ENCODE results near the gene CAPN11. TPM values are rescaled to one million over a fixed set of nuclear protein-coding genes. Genes with fewer than 3 reads are reported as not detected.
A peak's percentile ranks its signal among the peaks of the same experiment; 100 is the strongest.

CAPN11 gene
- total RNA-seq, 2 experiments from 2014 or later: not detected

GRCh38 chr6:44219053-44219814, 60.6 kb downstream of the CAPN11 start:
- Mint-ChIP-seq H3K9me3 (ENCODE audit: low read depth) (no peaks in the 10 kb centered on the region), H3K27me3 (peaks cover 12% of the 10 kb centered on the region), H3K27ac (no peak overlapping the region), H3K36me3 (no peaks in the 10 kb centered on the region), H3K4me3 (no peak overlapping the region), H3K4me1 (peaks cover 23% of the 10 kb centered on the region)
- no peak for DNase-seq
- no peak for ATAC-seq
- CTCF ChIA-PET: interaction anchor here (1.1 to 1.8 kb wide), 4 partner anchors 15 to 38 kb away, joined by 3 to 6 read pairs (median 5); partner anchors contain the start of gene SLC35B2

GRCh38 chr6:44219815-44220784, 61.5 kb downstream of the CAPN11 start:
- no peak for DNase-seq
- H3K4me1 Mint-ChIP-seq: peaks cover 31% of the 10 kb centered on the region
- CTCF ChIA-PET: interaction anchor here (1.1 to 6.8 kb wide), 6 partner anchors 8 to 39 kb away, joined by 3 to 88 read pairs (median 5); partner anchors contain the start of gene SLC35B2
- H3K27me3 Mint-ChIP-seq: peaks cover 11% of the 10 kb centered on the region
- H3K36me3 Mint-ChIP-seq: no peaks in the 10 kb centered on the region
- no peaks in the 10 kb centered on the region for H3K9me3 Mint-ChIP-seq (ENCODE audit: low read depth)
- H3K4me3 Mint-ChIP-seq: no peak overlapping the region
- H3K27ac Mint-ChIP-seq: no peak overlapping the region
- no peak for ATAC-seq

- no peak for DNase-seq
- Mint-ChIP-seq H3K36me3 (no peaks in the 10 kb centered on the region), H3K9me3 (ENCODE audit: low read depth) (no peaks in the 10 kb centered on the region), H3K27ac (peak overlapping the region; percentile 3), H3K4me1 (peaks cover 36% of the 10 kb centered on the region), H3K4me3 (no peak overlapping the region), H3K27me3 (peaks cover 11% of the 10 kb centered on the region)
- CTCF ChIA-PET: interaction anchor here (0.6 to 6.8 kb wide), 14 partner anchors 8 to 82 kb away, joined by 3 to 88 read pairs (median 4); partner anchors contain the start of gene HSP90AB1
- no peak for ATAC-seq
Measured at GRCh38 chr6:44220913-44221290, 62.3 kb downstream of the CAPN11 start.

GRCh38 chr6:44221291-44221960, 62.8 kb downstream of the CAPN11 start:
- CTCF ChIA-PET: interaction anchor here (0.6 to 6.8 kb wide), 17 partner anchors 9 to 123 kb away, joined by 3 to 88 read pairs (median 3); partner anchors contain the start of genes HSP90AB1 and TMEM151B
- H3K36me3 Mint-ChIP-seq: no peaks in the 10 kb centered on the region
- H3K4me1 Mint-ChIP-seq: peaks cover 37% of the 10 kb centered on the region
- peak; percentile 64 for ATAC-seq
- H3K9me3 Mint-ChIP-seq (ENCODE audit: low read depth): no peaks in the 10 kb centered on the region
- H3K27ac Mint-ChIP-seq: peak overlapping the region; percentile 3
- no peak overlapping the region for H3K4me3 Mint-ChIP-seq
- DNase-seq: peak; percentile 85
- H3K27me3 Mint-ChIP-seq: peaks cover 11% of the 10 kb centered on the region

- no peaks in the 10 kb centered on the region for H3K9me3 Mint-ChIP-seq (ENCODE audit: low read depth)
- no peak for ATAC-seq
- H3K27ac Mint-ChIP-seq: no peak overlapping the region
- no peak for DNase-seq
- no peaks in the 10 kb centered on the region for H3K36me3 Mint-ChIP-seq
- no peak overlapping the region for H3K4me3 Mint-ChIP-seq
- peaks cover 11% of the 10 kb centered on the region for H3K27me3 Mint-ChIP-seq
- peaks cover 37% of the 10 kb centered on the region for H3K4me1 Mint-ChIP-seq
- CTCF ChIA-PET: interaction anchor here (0.6 to 6.8 kb wide), 9 partner anchors 9 to 123 kb away, joined by 3 to 88 read pairs (median 4); partner anchors contain the start of genes HSP90AB1 and TMEM151B
Measured at GRCh38 chr6:44221961-44222335, 63.3 kb downstream of the CAPN11 start.

GRCh38 chr6:44222486-44223318, 64.1 kb downstream of the CAPN11 start:
- DNase-seq (no peak), ATAC-seq (no peak)
- Mint-ChIP-seq H3K36me3 (no peaks in the 10 kb centered on the region), H3K4me3 (peak overlapping the region; percentile 77), H3K27ac (peak overlapping the region; percentile 56), H3K9me3 (ENCODE audit: low read depth) (no peaks in the 10 kb centered on the region), H3K27me3 (peaks cover 7% of the 10 kb centered on the region), H3K4me1 (peaks cover 37% of the 10 kb centered on the region)
- CTCF ChIA-PET: interaction anchor here (0.9 to 6.8 kb wide), 8 partner anchors 9 to 124 kb away, joined by 3 to 88 read pairs (median 4); partner anchors contain the start of genes HSP90AB1 and SLC35B2

- DNase-seq (peak; percentile 88), ATAC-seq (peak; percentile 84)
- H3K27me3 Mint-ChIP-seq: peaks cover 2% of the 10 kb centered on the region
- H3K27ac Mint-ChIP-seq: peak within 1 kb of the TSS; percentile 71
- H3K4me3 Mint-ChIP-seq: peak within 1 kb of the TSS; percentile 77
- no peaks in the 10 kb centered on the region for H3K36me3 Mint-ChIP-seq
- peaks cover 37% of the 10 kb centered on the region for H3K4me1 Mint-ChIP-seq
- CTCF ChIA-PET: interaction anchor here (0.9 to 6.8 kb wide), 8 partner anchors 10 to 126 kb away, joined by 3 to 88 read pairs (median 4); partner anchors contain the start of genes HSP90AB1 and SLC35B2
- no peaks in the 10 kb centered on the region for H3K9me3 Mint-ChIP-seq (ENCODE audit: low read depth)
Measured at GRCh38 chr6:44223319-44224028, 64.9 kb downstream of the CAPN11 start, which contains the start of gene SLC29A1. TSS of gene SLC29A1 (plus strand) at chr6:44223595. CDS start at chr6:44227314, 3,719 bp downstream.

GRCh38 chr6:44224029-44224964, 65.7 kb downstream of the CAPN11 start:
- DNase-seq (no peak), ATAC-seq (peak; percentile 5)
- Mint-ChIP-seq H3K4me3 (peak overlapping the region; percentile 77), H3K27me3 (no peaks in the 10 kb centered on the region), H3K36me3 (no peaks in the 10 kb centered on the region), H3K9me3 (ENCODE audit: low read depth) (no peaks in the 10 kb centered on the region), H3K4me1 (peaks cover 34% of the 10 kb centered on the region), H3K27ac (peak overlapping the region; percentile 71)
- CTCF ChIA-PET: interaction anchor here (0.7 to 6.8 kb wide), 12 partner anchors 10 to 128 kb away, joined by 3 to 88 read pairs (median 4); partner anchors contain the start of genes HSP90AB1 and SLC35B2

GRCh38 chr6:44224965-44225305, 66.3 kb downstream of the CAPN11 start:
- Mint-ChIP-seq H3K4me3 (peak overlapping the region; percentile 77), H3K9me3 (ENCODE audit: low read depth) (no peaks in the 10 kb centered on the region), H3K4me1 (peaks cover 33% of the 10 kb centered on the region), H3K27ac (no peak overlapping the region), H3K27me3 (no peaks in the 10 kb centered on the region), H3K36me3 (no peaks in the 10 kb centered on the region)
- CTCF ChIA-PET: interaction anchor here (0.7 to 6.8 kb wide), 11 partner anchors 11 to 128 kb away, joined by 3 to 88 read pairs (median 4); partner anchors contain the start of genes HSP90AB1 and SLC35B2
- ATAC-seq (no peak), DNase-seq (no peak)

- DNase-seq (no peak), ATAC-seq (no peak)
- peaks cover 31% of the 10 kb centered on the region for H3K4me1 Mint-ChIP-seq
- no peaks in the 10 kb centered on the region for H3K9me3 Mint-ChIP-seq (ENCODE audit: low read depth)
- H3K36me3 Mint-ChIP-seq: no peaks in the 10 kb centered on the region
- no peaks in the 10 kb centered on the region for H3K27me3 Mint-ChIP-seq
- H3K4me3 Mint-ChIP-seq: no peak overlapping the region
- H3K27ac Mint-ChIP-seq: no peak overlapping the region
- CTCF ChIA-PET: interaction anchor here (1.2 to 6.8 kb wide), 3 partner anchors 10 to 32 kb away, joined by 3 to 88 read pairs (median 17); partner anchors contain the start of gene SLC35B2
Measured at GRCh38 chr6:44225579-44226325, 67.1 kb downstream of the CAPN11 start.
